Adrenal gland (tissue), 5 donors: ENCODE measurements around the gene GPM6B.

Experiments used
- POLR2A ChIP-seq, 2 donors: fragments of 450-650 bp; IDR thresholded peaks; one replicate each; pipeline ENCODE4 v1.6.1; 2017; ENCODE audit warnings: antibody characterized with exemption in 2 of 2, mild to moderate bottlenecking in 2 of 2, moderate library complexity in 1 of 2
- TF ChIP-seq, protein P1 (sequence below), 6 experiments: fragments of 450-650 bp in 4 of 6; fragments of 200-600 bp in 2 of 6; sonication (generic) in 1 of 6; IDR thresholded peaks; 1 replicate in 5 of 6; 2 replicates in 1 of 6; pipeline versions ENCODE4 v1.5.1 to v1.8.0; 2016 to 2021; ENCODE audit warnings: antibody characterized with exemption in 6 of 6, mild to moderate bottlenecking in 2 of 6, moderate library complexity in 1 of 6
- donor health status: DM: no; HTN: no; CAD: no.

DNA sequence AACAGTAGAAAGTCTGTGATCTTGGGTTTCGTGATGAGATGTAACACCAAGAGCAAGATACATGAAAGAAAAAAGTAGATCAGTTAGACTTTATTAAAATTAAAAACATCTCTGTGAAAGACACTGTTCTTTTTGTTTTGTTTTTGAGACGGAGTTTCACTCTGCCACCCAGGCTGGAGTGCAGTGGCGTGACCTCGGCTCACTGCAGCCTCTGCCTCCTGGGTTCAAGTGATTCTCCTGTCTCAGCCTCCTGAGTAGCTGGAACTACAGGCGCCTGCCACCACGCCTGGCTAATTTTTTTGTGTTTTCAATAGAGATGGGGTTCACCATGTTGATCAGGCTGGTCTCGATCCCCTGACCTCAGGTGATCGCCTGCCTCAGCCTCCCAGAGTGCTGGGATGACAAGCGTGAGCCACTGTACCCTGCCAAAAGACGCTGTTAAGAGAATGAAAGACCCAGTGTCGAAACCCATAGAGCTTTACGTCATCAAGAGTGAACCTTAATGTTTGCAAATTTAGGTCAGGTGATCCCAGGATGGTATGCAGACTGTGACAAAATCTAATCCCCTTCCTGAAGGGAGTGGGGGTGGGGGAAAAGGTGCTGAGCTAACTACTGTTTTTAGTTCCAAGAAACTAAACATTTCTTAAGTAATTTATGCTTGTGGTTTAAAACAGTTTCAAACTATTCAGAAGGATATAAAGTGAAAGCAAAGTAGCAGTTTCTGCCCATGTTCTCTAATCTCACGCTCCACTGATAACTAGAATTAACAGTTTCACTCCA lies 74.3 kb downstream of the GPM6B start:
- TF ChIP-seq, protein P1, sequence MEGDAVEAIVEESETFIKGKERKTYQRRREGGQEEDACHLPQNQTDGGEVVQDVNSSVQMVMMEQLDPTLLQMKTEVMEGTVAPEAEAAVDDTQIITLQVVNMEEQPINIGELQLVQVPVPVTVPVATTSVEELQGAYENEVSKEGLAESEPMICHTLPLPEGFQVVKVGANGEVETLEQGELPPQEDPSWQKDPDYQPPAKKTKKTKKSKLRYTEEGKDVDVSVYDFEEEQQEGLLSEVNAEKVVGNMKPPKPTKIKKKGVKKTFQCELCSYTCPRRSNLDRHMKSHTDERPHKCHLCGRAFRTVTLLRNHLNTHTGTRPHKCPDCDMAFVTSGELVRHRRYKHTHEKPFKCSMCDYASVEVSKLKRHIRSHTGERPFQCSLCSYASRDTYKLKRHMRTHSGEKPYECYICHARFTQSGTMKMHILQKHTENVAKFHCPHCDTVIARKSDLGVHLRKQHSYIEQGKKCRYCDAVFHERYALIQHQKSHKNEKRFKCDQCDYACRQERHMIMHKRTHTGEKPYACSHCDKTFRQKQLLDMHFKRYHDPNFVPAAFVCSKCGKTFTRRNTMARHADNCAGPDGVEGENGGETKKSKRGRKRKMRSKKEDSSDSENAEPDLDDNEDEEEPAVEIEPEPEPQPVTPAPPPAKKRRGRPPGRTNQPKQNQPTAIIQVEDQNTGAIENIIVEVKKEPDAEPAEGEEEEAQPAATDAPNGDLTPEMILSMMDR (IDR thresholded peaks at IDR 0.05), result no peak
- no peak for TF ChIP-seq POLR2A (IDR thresholded peaks at IDR 0.05)
